ENCODE results near the gene NTM. TPM values are rescaled to one million over a fixed set of nuclear protein-coding genes. Genes with fewer than 3 reads are reported as not detected.

The NTM gene
- total RNA-seq, 1 donor from 2014 or later: 92.1 TPM

GRCh38 chr11:131392528-131393255 is 22.3 kb downstream of the NTM start:
- Mint-ChIP-seq H3K36me3 (ENCODE audit: low read depth) (no peaks in the 10 kb centered on the region), H3K27me3 (ENCODE audit: low read depth) (peaks cover 19% of the 10 kb centered on the region), H3K9me3 (ENCODE audit: low read depth) (no peaks in the 10 kb centered on the region), H3K4me3 (ENCODE audit: unreplicated experiment) (no peak overlapping the region), H3K4me1 (ENCODE audit: low read depth) (no peaks in the 10 kb centered on the region), H3K27ac (ENCODE audit: unreplicated experiment) (no peak overlapping the region)
- DNase-seq (ENCODE audit: low spot score): no peak
- TF ChIP-seq, protein P1, sequence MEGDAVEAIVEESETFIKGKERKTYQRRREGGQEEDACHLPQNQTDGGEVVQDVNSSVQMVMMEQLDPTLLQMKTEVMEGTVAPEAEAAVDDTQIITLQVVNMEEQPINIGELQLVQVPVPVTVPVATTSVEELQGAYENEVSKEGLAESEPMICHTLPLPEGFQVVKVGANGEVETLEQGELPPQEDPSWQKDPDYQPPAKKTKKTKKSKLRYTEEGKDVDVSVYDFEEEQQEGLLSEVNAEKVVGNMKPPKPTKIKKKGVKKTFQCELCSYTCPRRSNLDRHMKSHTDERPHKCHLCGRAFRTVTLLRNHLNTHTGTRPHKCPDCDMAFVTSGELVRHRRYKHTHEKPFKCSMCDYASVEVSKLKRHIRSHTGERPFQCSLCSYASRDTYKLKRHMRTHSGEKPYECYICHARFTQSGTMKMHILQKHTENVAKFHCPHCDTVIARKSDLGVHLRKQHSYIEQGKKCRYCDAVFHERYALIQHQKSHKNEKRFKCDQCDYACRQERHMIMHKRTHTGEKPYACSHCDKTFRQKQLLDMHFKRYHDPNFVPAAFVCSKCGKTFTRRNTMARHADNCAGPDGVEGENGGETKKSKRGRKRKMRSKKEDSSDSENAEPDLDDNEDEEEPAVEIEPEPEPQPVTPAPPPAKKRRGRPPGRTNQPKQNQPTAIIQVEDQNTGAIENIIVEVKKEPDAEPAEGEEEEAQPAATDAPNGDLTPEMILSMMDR (IDR thresholded peaks at IDR 0.05): peak; percentile 40

DNA sequence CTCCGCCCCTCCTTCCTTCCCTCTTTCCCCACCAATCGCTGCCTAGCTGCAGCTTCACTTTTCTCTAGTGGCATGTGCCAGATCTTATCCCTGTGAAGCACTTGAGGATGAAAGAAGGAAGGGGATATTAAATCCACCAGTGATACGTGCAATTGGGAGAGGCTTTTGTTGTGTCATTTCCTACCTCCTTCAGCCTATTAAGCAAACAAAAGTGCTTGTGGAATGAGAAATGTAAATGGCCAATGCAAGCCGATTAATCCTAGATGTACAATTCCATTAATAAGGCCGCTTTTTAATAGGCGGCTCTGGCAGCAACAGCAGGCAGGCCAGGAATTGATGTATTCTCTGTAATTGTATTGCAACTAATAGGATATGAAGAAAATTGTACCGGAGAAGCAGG is 23.3 kb downstream of the NTM start:
- H3K9me3 Mint-ChIP-seq (ENCODE audit: low read depth): no peaks in the 10 kb centered on the region
- H3K27ac Mint-ChIP-seq (ENCODE audit: unreplicated experiment): no peak overlapping the region
- no peaks in the 10 kb centered on the region for H3K4me1 Mint-ChIP-seq (ENCODE audit: low read depth)
- H3K36me3 Mint-ChIP-seq (ENCODE audit: low read depth): no peaks in the 10 kb centered on the region
- DNase-seq (ENCODE audit: low spot score): no peak
- peaks cover 23% of the 10 kb centered on the region for H3K27me3 Mint-ChIP-seq (ENCODE audit: low read depth)
- TF ChIP-seq, protein P1 (IDR thresholded peaks at IDR 0.05): no peak
- no peak overlapping the region for H3K4me3 Mint-ChIP-seq (ENCODE audit: unreplicated experiment)

DNA sequence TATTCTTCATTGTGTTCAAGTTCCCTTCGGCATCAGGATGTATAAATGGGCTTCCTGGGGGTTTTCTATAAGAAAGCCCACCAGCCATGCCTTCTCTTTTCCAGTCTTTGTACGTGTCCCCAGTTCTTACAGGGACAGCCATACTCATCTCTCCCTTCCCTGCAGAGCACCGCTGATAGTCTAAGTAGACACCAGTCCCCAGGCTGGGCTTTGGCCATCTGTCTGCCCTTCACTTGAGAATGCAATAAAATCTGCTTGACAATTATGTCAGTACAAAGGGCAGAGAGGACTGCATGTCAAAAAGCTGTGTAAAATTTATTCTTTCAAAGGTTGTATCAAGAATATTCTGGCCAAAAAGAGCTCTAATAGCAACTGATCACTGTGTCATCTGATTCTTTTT is 27.3 kb downstream of the NTM start:
- TF ChIP-seq, protein P1 (IDR thresholded peaks at IDR 0.05): no peak
- Mint-ChIP-seq H3K27me3 (ENCODE audit: low read depth) (peaks cover 27% of the 10 kb centered on the region), H3K4me1 (ENCODE audit: low read depth) (no peaks in the 10 kb centered on the region), H3K9me3 (ENCODE audit: low read depth) (no peaks in the 10 kb centered on the region), H3K27ac (ENCODE audit: unreplicated experiment) (no peak overlapping the region), H3K36me3 (ENCODE audit: low read depth) (no peaks in the 10 kb centered on the region), H3K4me3 (ENCODE audit: unreplicated experiment) (no peak overlapping the region)
- DNase-seq (ENCODE audit: low spot score): no peak

- H3K27me3 Mint-ChIP-seq (ENCODE audit: low read depth): peaks cover 20% of the 10 kb centered on the region
- no peaks in the 10 kb centered on the region for H3K36me3 Mint-ChIP-seq (ENCODE audit: low read depth)
- H3K9me3 Mint-ChIP-seq (ENCODE audit: low read depth): no peaks in the 10 kb centered on the region
- H3K4me3 Mint-ChIP-seq (ENCODE audit: unreplicated experiment): no peak overlapping the region
- no peaks in the 10 kb centered on the region for H3K4me1 Mint-ChIP-seq (ENCODE audit: low read depth)
- no peak overlapping the region for H3K27ac Mint-ChIP-seq (ENCODE audit: unreplicated experiment)
- no peak for DNase-seq (ENCODE audit: low spot score)
- TF ChIP-seq, protein P1 (IDR thresholded peaks at IDR 0.05): no peak
Measured at GRCh38 chr11:131402040-131402439, 31.6 kb downstream of the NTM start.

DNA sequence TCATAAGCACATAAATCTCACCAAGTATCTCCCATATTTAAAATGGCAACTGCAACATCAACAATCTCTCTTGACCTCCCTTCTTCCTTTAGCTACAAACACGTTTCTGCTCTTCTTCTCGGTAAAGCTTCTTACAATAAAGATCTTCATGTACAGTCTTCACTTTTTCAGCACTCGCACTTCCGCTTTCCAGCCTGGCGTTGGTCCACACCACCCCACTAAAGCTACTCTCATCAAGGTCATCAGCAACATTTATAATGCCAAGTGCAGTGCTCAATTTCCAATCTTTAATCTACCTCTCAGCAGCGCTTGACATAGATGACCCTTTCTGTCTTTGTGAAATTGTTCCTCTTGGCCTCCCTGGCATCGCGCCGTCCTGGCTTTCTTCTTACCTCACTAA is 33.6 kb downstream of the NTM start:
- Mint-ChIP-seq H3K4me1 (ENCODE audit: low read depth) (no peaks in the 10 kb centered on the region), H3K4me3 (ENCODE audit: unreplicated experiment) (no peak overlapping the region), H3K36me3 (ENCODE audit: low read depth) (no peaks in the 10 kb centered on the region), H3K27ac (ENCODE audit: unreplicated experiment) (no peak overlapping the region), H3K27me3 (ENCODE audit: low read depth) (peaks cover 20% of the 10 kb centered on the region), H3K9me3 (ENCODE audit: low read depth) (no peaks in the 10 kb centered on the region)
- TF ChIP-seq, protein P1 (IDR thresholded peaks at IDR 0.05): no peak
- DNase-seq (ENCODE audit: low spot score): no peak
